ENCODE measurements around the gene CAMTA1.
"Not testable (repeated sequence)": the region's sequence is repeated elsewhere in the genome, so short reads cannot be mapped to it uniquely, and the experiment has no call there.

The CAMTA1 gene

DNA sequence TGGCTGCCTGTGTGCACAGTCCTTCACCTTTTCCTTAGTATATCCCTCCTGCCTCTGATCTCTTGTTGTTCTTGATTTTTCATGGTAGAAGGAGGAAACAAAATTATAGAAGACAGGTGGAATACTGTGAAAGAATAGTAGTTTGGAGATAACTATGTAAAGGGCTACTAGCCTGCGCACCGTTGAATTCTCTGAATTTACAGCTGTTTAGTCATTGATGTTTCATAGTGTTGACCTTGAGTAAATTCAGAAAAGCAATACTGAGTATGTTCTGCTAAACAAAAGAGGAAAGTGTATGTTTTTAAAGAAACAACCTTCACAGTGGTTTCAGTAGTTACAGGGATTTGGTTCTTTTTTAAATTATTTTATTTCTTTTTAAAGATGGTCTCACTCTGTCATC is 18.1 kb downstream of the CAMTA1 start:
- Histone ChIP-seq H3K27ac (no peak overlapping the region), H3K4me3 (no peak overlapping the region)

- Histone ChIP-seq H3K27ac (no peak overlapping the region), H3K4me3 (no peak overlapping the region)
Observed at GRCh38 chr1:6805004-6805416, 19.8 kb downstream of the CAMTA1 start.

- Histone ChIP-seq H3K27ac (no peak overlapping the region), H3K4me3 (no peak overlapping the region)
Observed at GRCh38 chr1:6807782-6808181, 22.5 kb downstream of the CAMTA1 start.

DNA sequence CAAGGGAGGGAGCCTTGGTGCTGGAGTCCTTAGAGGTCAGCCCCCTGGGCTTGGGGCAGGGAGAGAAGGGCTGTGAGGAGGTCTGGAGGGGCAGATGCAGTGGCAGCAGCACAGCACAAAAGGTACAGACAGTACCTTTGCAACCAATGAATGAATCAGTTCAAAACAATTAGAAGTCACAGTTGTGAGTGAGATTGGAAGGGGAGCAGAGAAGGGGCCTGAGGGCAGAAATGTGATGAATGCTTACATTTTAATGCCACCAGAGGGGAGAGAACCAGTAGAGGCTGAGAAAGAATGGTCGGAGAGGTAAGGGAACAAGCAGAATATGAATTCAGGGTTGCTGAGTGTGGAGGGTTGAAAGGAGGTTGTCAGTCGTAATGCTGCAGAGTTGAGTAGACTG is 24.2 kb downstream of the CAMTA1 start:
- Histone ChIP-seq H3K27ac (no peak overlapping the region), H3K4me3 (no peak overlapping the region)

- H3K27ac ChIP-seq, H3K4me3 ChIP-seq: not testable (repeated sequence)
Observed at GRCh38 chr1:6810146-6810734, 25.0 kb downstream of the CAMTA1 start.

- Histone ChIP-seq H3K4me3 (no peak overlapping the region), H3K27ac (no peak overlapping the region)
Observed at GRCh38 chr1:6811583-6811982, 26.3 kb downstream of the CAMTA1 start.

DNA sequence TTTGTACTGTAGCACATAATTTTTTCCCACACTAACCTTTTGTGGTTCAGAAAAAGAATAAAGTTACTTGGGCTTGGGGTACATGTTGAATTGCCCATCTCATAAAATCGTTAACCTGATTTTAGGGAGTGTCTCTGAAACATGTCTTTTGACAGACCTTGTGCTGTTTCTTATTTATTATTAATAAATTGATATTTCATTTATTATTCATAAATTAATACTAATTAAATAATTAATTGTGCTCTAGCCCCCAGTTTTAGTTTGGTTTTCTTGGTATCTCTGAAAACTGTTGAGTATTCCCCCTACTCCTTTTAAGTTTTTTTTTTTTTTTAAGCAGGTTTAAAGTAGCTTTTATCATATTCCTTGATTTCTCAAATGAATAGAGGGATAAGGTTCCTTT is 27.9 kb downstream of the CAMTA1 start:
- H3K27ac ChIP-seq, result no peak overlapping the region
- no peak overlapping the region for H3K4me3 ChIP-seq

GRCh38 chr1:6815726-6816125 is 30.5 kb downstream of the CAMTA1 start:
- Histone ChIP-seq H3K27ac (no peak overlapping the region), H3K4me3 (no peak overlapping the region)

- Histone ChIP-seq H3K4me3 (no peak overlapping the region), H3K27ac (peak overlapping the region in 1 of 21 experiments; percentile 17)
Observed at GRCh38 chr1:6819246-6820040, 34.2 kb downstream of the CAMTA1 start.

DNA sequence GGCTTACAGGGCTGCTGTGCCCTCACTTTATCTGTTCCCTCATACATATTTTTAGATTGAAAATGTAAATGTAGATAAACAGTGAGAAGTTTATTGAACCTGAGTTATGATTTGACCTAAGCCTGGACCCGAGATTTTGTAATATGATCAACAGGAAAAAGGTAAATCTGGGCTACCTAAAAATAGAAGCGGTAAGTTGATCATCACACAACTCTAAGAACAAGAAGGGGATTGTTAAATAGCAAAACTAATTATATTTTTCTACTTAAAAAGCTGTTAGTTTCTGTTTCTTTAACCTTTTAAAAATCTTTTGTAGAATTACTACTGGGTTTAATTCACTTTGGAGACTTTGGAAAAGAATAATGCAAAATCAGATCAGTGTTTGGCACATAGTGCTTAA is 35.6 kb downstream of the CAMTA1 start:
- no peak overlapping the region for H3K27ac ChIP-seq
- no peak overlapping the region for H3K4me3 ChIP-seq

DNA sequence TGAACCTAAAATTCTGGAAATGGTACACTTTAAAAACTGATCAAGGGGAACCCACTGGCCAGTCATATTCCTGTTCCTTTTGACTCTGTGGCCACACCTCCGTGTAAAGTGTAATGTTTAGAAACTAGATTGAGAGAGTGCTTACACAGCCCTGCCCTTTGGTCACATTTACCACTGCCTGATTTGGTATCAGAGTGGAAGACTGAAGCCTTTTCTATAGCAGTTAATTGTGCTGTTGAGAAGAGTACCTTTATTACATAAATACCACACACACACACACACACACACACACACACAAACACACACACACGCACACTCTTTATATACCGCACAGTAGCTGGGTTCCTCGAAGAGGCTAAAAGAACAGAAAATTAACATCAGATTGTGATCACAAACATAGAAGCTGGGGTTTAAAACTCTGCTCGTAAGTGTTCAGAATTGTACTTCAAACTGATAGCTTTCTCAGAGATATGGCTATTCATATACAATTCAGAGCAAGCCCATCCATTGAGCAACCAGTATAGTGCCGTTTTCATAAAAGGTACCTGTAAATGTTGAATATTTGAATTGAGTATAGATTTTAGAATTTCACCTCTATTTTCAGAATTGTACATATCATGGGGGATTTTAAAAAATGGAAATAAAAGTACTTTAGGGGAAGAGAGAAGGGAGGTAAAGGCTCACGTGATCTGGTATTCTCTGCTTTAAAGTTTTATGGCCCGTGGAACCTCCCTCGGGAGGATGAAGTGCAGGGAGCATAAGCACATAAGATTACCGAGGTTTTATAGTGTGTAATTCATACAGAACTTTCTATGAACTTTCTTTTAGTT is 37.5 kb downstream of the CAMTA1 start:
- H3K4me3 ChIP-seq, result no peak overlapping the region
- no peak overlapping the region for H3K27ac ChIP-seq

- Histone ChIP-seq H3K27ac (no peak overlapping the region), H3K4me3 (no peak overlapping the region)
Observed at GRCh38 chr1:6823793-6824192, 38.5 kb downstream of the CAMTA1 start.

GRCh38 chr1:6824665-6825368 is 39.6 kb downstream of the CAMTA1 start:
- H3K27ac ChIP-seq, result no peak overlapping the region
- no peak overlapping the region for H3K4me3 ChIP-seq

GRCh38 chr1:6825828-6826227 is 40.6 kb downstream of the CAMTA1 start:
- no peak overlapping the region for H3K27ac ChIP-seq
- no peak overlapping the region for H3K4me3 ChIP-seq

GRCh38 chr1:6827079-6827478 is 41.8 kb downstream of the CAMTA1 start:
- H3K27ac ChIP-seq, result no peak overlapping the region
- H3K4me3 ChIP-seq, result no peak overlapping the region

GRCh38 chr1:6827630-6828165 is 42.4 kb downstream of the CAMTA1 start:
- H3K27ac ChIP-seq, result no peak overlapping the region
- H3K4me3 ChIP-seq, result no peak overlapping the region

DNA sequence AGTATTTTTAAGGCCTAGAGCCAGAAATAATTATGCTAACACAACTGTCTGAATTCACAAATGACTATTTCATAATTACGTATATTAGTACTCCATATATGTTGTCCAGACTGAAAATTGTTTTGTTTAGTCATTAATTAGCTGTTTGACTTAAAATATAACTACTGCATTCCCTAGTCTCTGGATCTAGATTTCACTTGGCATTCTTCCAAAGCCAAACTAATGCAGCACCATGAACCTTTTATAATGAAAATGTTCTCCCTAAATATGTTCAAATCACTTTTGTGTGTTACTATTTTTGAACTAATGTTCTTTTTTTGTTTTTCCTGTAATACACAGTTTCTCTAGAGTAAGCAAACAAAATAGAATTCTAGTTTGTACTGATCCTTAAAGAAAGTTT is 46.1 kb downstream of the CAMTA1 start:
- H3K4me3 ChIP-seq, result no peak overlapping the region
- no peak overlapping the region for H3K27ac ChIP-seq

DNA sequence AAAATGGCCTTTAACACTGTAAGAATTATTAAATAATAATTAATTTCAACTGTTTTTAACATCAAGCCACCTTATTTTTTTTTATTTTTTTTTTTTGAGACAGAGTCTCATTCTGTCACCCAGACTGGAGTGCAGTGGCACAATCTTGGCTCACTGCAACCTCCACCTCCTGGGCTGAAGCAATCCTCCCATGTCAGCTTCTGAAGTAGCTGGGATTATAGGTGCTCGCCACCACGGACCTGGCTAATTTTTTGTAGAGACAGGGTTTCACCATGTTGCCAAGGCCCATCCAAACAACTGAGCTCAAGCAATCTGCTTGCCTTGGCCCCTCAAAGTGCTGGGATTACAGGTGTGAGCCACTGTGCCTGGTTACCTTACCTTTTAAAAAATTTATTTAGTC is 46.8 kb downstream of the CAMTA1 start:
- H3K27ac ChIP-seq, H3K4me3 ChIP-seq: not testable (repeated sequence)

GRCh38 chr1:6832531-6833188 is 47.4 kb downstream of the CAMTA1 start:
- no peak overlapping the region for H3K27ac ChIP-seq

More at GRCh38 chr1:6832531-6833188, 47.4 kb downstream of the CAMTA1 start:
- H3K4me3 ChIP-seq, result no peak overlapping the region
